GM23338 (cell line): ENCODE measurements around the gene NDUFA12. TPM values are rescaled to one million over a fixed set of nuclear protein-coding genes. Genes with fewer than 3 reads are reported as not detected.

Experiments
- ATAC-seq: fragments of 200-7000 bp; cut with Tn5 transposase; 3 replicates; pipeline ENCODE4 v1.9.1; 2020
- DNase-seq: peaks from one replicate; pipeline ENCODE4 v3.0.0-alpha.2; 2015; ENCODE audit warnings: low spot score
- H2AFZ ChIP-seq: fragments of 200-600 bp; sonication (generic); 2 replicates; pipeline ENCODE4 v1.8.0; 2016; ENCODE audit warnings: antibody characterized with exemption, mild to moderate bottlenecking, moderate library complexity
- H3F3A ChIP-seq: fragments of 200-600 bp; sonication (generic); replicated peaks from 2 replicates; pipeline ENCODE4 v1.8.0; 2017; ENCODE audit warnings: antibody characterized with exemption, mixed run types, low read depth
- H3K27ac ChIP-seq: fragments of 200-600 bp; sonication (generic); 2 replicates; pipeline ENCODE4 v1.6.1; 2016; ENCODE audit warnings: low read depth
- H3K27me3 ChIP-seq: fragments of 200-600 bp; sonication (generic); 2 replicates; pipeline ENCODE4 v1.8.0; 2016; ENCODE audit warnings: mild to moderate bottlenecking, mixed run types, moderate library complexity; ENCODE audit not compliant: insufficient read depth
- H3K36me3 ChIP-seq: fragments of 200-600 bp; sonication (generic); 2 replicates; pipeline ENCODE4 v1.8.0; 2016; ENCODE audit warnings: mild to moderate bottlenecking; ENCODE audit not compliant: insufficient read depth
- H3K4me1 ChIP-seq: fragments of 200-600 bp; sonication (generic); 2 replicates; pipeline ENCODE4 v1.8.0; 2016; ENCODE audit warnings: mild to moderate bottlenecking, moderate library complexity; ENCODE audit not compliant: insufficient read depth
- H3K4me2 ChIP-seq: fragments of 200-600 bp; sonication (generic); 2 replicates; pipeline ENCODE4 v1.7.1; 2017; ENCODE audit warnings: mixed run types
- H3K4me3 ChIP-seq: fragments of 200-600 bp; sonication (generic); 2 replicates; pipeline ENCODE4 v1.6.1; 2016; ENCODE audit warnings: mixed run types
- H3K79me2 ChIP-seq: fragments of 200-600 bp; sonication (generic); replicated peaks from 2 replicates; pipeline ENCODE4 v1.8.0; 2017; ENCODE audit warnings: mild to moderate bottlenecking; ENCODE audit not compliant: insufficient read depth
- H3K9me2 ChIP-seq: fragments of 200-600 bp; sonication (generic); 2 replicates; pipeline ENCODE4 v1.8.0; 2017; ENCODE audit not compliant: insufficient read depth
- H4K20me1 ChIP-seq: fragments of 200-600 bp; sonication (generic); replicated peaks from 2 replicates; pipeline ENCODE4 v1.8.0; 2017; ENCODE audit warnings: mild to moderate bottlenecking; ENCODE audit not compliant: insufficient read depth
- H3K27ac Mint-ChIP-seq: 2 replicates; pipeline ENCODE4 v1.8.0; 2020; ENCODE audit warnings: inconsistent platforms, mild to moderate bottlenecking, moderate library complexity, mixed read lengths
- H3K27me3 Mint-ChIP-seq: 3 replicates; pipeline ENCODE4 v1.8.0; 2022; ENCODE audit warnings: low read depth, mild to moderate bottlenecking, moderate library complexity, mixed read lengths, inconsistent platforms; ENCODE audit not compliant: insufficient read depth, poor library complexity
- H3K36me3 Mint-ChIP-seq: 3 replicates; pipeline ENCODE4 v1.8.0; 2021; ENCODE audit warnings: low read depth, mild to moderate bottlenecking, inconsistent platforms, moderate library complexity, mixed read lengths
- H3K4me1 Mint-ChIP-seq: 3 replicates; pipeline ENCODE4 v1.8.0; 2020; ENCODE audit warnings: mild to moderate bottlenecking, inconsistent platforms, mixed read lengths
- H3K4me3 Mint-ChIP-seq: 3 replicates; pipeline ENCODE4 v1.8.0; 2021; ENCODE audit warnings: moderate library complexity, mild to moderate bottlenecking, inconsistent platforms, mixed read lengths
- H3K9me3 Mint-ChIP-seq: 3 replicates; pipeline ENCODE4 v1.8.0; 2020; ENCODE audit warnings: moderate library complexity, mild to moderate bottlenecking, inconsistent platforms, mixed read lengths
- CREB1 ChIP-seq: fragments of 250-450 bp; sonication (Bioruptor Pico); IDR thresholded peaks from 2 replicates; pipeline ENCODE4 v1.5.0; 2020; ENCODE audit warnings: low read depth, mild to moderate bottlenecking, moderate library complexity
- EZH2 ChIP-seq: fragments of 200-600 bp; sonication (generic); IDR thresholded peaks from one replicate; pipeline ENCODE4 v1.8.0; 2017; ENCODE audit warnings: antibody characterized with exemption, mild to moderate bottlenecking, low read depth; ENCODE audit not compliant: unreplicated experiment
- EZH2phosphoT487 ChIP-seq: fragments of 200-600 bp; sonication (generic); IDR thresholded peaks from one replicate; pipeline ENCODE4 v1.8.1; 2018; ENCODE audit warnings: antibody characterized with exemption; ENCODE audit not compliant: unreplicated experiment
- POLR2AphosphoS5 ChIP-seq: IDR thresholded peaks from 2 replicates; pipeline ENCODE4 v1.6.1; 2016; ENCODE audit warnings: antibody characterized with exemption, low read depth
- STAT1 ChIP-seq: IDR thresholded peaks from one replicate; pipeline ENCODE4 v1.6.1; 2016; ENCODE audit warnings: antibody characterized with exemption; ENCODE audit not compliant: unreplicated experiment
- ZNF331 ChIP-seq: fragments of 250-450 bp; sonication (Bioruptor Pico); IDR thresholded peaks from 2 replicates; pipeline ENCODE4 v1.5.0; 2020; ENCODE audit warnings: low read depth, mild to moderate bottlenecking, moderate library complexity
- polyA plus RNA-seq: library from polyadenylated mRNA; unstranded; fragments of >200 nt; fragmentation: Nextera tagmentation; extraction: Ambion mirVana; gene quantifications from 2 replicates; pipeline ENCODE4 v1.2.1, GENCODE V29; 2016
- total RNA-seq: library from RNA; depleted of rRNA; stranded (reverse); fragments of >200 nt; shearing (Covaris generic); gene quantifications from 2 replicates; pipeline ENCODE4 v1.2.3, GENCODE V29; 2014
- TF ChIP-seq, protein P1 (sequence below), 2 experiments: fragments of 200-600 bp in 1 of 2; sonication (generic) in 1 of 2; conservative IDR thresholded peaks; 2 replicates each; pipeline versions ENCODE4 v1.5.1 to v1.6.1; 2016 to 2017; ENCODE audit warnings: antibody characterized with exemption in 2 of 2, low read depth in 2 of 2, mild to moderate bottlenecking in 2 of 2, moderate library complexity in 1 of 2
- TF ChIP-seq, protein P2 (sequence below): IDR thresholded peaks from one replicate; pipeline ENCODE4 v1.6.1; 2018; ENCODE audit warnings: antibody characterized with exemption; ENCODE audit not compliant: unreplicated experiment
- TF ChIP-seq, protein P3 (sequence below): fragments of 250-450 bp; sonication (Bioruptor Pico); IDR thresholded peaks from 2 replicates; pipeline ENCODE4 v1.5.0; 2020; ENCODE audit warnings: mild to moderate bottlenecking, moderate library complexity
- TF ChIP-seq, protein P4 (sequence below): IDR thresholded peaks from 2 replicates; pipeline ENCODE4 v1.6.1; 2016; ENCODE audit warnings: antibody characterized with exemption

NDUFA12 gene
- total and polyA plus RNA-seq, 2 experiments from 2014 or later = 84.9 to 386 TPM

DNA sequence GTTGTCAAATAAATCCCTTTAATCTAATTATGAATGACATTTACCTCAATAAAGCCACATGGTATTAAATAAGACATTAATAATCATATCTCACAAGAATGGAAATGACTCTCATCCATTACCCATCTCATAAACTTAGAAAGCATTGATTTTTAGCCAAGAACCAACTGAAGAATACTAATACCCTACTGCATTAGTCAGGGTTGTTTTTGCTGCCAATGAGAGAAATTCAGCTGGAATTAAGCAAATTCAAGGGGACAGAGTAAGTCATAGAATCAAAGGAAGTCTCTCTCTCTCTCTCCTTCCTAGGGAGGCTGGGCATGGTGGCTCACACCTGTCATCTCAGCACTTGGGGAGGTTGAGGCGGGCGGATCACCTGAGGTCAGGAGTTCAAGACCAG is 41.6 kb downstream of the NDUFA12 start (continued):
- TF ChIP-seq, protein P1, sequence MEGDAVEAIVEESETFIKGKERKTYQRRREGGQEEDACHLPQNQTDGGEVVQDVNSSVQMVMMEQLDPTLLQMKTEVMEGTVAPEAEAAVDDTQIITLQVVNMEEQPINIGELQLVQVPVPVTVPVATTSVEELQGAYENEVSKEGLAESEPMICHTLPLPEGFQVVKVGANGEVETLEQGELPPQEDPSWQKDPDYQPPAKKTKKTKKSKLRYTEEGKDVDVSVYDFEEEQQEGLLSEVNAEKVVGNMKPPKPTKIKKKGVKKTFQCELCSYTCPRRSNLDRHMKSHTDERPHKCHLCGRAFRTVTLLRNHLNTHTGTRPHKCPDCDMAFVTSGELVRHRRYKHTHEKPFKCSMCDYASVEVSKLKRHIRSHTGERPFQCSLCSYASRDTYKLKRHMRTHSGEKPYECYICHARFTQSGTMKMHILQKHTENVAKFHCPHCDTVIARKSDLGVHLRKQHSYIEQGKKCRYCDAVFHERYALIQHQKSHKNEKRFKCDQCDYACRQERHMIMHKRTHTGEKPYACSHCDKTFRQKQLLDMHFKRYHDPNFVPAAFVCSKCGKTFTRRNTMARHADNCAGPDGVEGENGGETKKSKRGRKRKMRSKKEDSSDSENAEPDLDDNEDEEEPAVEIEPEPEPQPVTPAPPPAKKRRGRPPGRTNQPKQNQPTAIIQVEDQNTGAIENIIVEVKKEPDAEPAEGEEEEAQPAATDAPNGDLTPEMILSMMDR (conservative IDR thresholded peaks at IDR 0.05; ENCODE audit: low read depth in 2 of 2) = no peak
- TF ChIP-seq ZNF331 (CRISPR knock-in tag) (no peak), EZH2 (no peak)

DNA sequence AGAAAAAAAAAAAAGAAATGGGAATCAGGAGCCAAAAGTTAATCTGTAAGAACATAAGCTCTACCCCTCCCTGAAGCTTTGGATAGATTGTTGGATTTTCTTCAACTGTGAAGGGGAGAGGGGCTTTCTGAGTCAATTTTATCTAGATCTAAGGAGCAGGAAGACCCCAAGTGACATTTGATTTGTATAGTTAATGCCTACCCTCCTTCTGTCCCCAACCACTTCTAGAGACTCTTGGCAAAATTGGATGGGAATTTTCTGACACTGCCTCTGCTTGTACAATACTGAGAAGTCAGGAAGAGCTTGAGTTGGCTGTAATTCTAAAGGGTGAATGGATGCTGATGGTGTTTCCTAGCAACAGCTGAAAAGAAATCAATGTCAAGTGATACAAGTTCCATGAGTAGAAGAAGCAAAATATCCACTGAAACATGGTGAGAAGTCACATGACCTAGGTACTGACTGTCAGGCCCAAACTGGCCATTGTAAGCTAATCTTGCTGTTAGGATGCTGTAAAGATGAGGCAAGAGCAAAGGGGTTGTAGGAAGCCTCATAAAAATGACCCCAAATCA is 42.2 kb downstream of the NDUFA12 start:
- Histone ChIP-seq H2AFZ (no peak overlapping the region), H3K4me1 (no peaks in the 10 kb centered on the region), H3K27ac (no peak overlapping the region), H3K4me2 (no peak overlapping the region), H3K36me3 (no peaks in the 10 kb centered on the region), H3K27me3 (no peaks in the 10 kb centered on the region), H3K79me2 (no peaks in the 10 kb centered on the region), H3K9me2 (peaks cover 1% of the 10 kb centered on the region; the same call in 1 of the 2 replicates), H4K20me1 (no peaks in the 10 kb centered on the region), H3K4me3 (no peak overlapping the region), H3F3A (no peaks in the 10 kb centered on the region)
- H3K4me1 Mint-ChIP-seq = no peaks in the 10 kb centered on the region
- ATAC-seq (no peak), DNase-seq (no peak)
- no peak overlapping the region for H3K27ac Mint-ChIP-seq
- H3K36me3 Mint-ChIP-seq = no peaks in the 10 kb centered on the region
- no peaks in the 10 kb centered on the region for H3K9me3 Mint-ChIP-seq
- no peak overlapping the region for H3K4me3 Mint-ChIP-seq
- no peaks in the 10 kb centered on the region for H3K27me3 Mint-ChIP-seq
- TF ChIP-seq CREB1 (no peak), STAT1 (no peak), EZH2phosphoT487 (no peak), EZH2 (no peak), POLR2AphosphoS5 (no peak), ZNF331 (CRISPR knock-in tag) (no peak)
- TF ChIP-seq, protein P2, sequence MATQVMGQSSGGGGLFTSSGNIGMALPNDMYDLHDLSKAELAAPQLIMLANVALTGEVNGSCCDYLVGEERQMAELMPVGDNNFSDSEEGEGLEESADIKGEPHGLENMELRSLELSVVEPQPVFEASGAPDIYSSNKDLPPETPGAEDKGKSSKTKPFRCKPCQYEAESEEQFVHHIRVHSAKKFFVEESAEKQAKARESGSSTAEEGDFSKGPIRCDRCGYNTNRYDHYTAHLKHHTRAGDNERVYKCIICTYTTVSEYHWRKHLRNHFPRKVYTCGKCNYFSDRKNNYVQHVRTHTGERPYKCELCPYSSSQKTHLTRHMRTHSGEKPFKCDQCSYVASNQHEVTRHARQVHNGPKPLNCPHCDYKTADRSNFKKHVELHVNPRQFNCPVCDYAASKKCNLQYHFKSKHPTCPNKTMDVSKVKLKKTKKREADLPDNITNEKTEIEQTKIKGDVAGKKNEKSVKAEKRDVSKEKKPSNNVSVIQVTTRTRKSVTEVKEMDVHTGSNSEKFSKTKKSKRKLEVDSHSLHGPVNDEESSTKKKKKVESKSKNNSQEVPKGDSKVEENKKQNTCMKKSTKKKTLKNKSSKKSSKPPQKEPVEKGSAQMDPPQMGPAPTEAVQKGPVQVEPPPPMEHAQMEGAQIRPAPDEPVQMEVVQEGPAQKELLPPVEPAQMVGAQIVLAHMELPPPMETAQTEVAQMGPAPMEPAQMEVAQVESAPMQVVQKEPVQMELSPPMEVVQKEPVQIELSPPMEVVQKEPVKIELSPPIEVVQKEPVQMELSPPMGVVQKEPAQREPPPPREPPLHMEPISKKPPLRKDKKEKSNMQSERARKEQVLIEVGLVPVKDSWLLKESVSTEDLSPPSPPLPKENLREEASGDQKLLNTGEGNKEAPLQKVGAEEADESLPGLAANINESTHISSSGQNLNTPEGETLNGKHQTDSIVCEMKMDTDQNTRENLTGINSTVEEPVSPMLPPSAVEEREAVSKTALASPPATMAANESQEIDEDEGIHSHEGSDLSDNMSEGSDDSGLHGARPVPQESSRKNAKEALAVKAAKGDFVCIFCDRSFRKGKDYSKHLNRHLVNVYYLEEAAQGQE = no peak
- TF ChIP-seq, protein P3, sequence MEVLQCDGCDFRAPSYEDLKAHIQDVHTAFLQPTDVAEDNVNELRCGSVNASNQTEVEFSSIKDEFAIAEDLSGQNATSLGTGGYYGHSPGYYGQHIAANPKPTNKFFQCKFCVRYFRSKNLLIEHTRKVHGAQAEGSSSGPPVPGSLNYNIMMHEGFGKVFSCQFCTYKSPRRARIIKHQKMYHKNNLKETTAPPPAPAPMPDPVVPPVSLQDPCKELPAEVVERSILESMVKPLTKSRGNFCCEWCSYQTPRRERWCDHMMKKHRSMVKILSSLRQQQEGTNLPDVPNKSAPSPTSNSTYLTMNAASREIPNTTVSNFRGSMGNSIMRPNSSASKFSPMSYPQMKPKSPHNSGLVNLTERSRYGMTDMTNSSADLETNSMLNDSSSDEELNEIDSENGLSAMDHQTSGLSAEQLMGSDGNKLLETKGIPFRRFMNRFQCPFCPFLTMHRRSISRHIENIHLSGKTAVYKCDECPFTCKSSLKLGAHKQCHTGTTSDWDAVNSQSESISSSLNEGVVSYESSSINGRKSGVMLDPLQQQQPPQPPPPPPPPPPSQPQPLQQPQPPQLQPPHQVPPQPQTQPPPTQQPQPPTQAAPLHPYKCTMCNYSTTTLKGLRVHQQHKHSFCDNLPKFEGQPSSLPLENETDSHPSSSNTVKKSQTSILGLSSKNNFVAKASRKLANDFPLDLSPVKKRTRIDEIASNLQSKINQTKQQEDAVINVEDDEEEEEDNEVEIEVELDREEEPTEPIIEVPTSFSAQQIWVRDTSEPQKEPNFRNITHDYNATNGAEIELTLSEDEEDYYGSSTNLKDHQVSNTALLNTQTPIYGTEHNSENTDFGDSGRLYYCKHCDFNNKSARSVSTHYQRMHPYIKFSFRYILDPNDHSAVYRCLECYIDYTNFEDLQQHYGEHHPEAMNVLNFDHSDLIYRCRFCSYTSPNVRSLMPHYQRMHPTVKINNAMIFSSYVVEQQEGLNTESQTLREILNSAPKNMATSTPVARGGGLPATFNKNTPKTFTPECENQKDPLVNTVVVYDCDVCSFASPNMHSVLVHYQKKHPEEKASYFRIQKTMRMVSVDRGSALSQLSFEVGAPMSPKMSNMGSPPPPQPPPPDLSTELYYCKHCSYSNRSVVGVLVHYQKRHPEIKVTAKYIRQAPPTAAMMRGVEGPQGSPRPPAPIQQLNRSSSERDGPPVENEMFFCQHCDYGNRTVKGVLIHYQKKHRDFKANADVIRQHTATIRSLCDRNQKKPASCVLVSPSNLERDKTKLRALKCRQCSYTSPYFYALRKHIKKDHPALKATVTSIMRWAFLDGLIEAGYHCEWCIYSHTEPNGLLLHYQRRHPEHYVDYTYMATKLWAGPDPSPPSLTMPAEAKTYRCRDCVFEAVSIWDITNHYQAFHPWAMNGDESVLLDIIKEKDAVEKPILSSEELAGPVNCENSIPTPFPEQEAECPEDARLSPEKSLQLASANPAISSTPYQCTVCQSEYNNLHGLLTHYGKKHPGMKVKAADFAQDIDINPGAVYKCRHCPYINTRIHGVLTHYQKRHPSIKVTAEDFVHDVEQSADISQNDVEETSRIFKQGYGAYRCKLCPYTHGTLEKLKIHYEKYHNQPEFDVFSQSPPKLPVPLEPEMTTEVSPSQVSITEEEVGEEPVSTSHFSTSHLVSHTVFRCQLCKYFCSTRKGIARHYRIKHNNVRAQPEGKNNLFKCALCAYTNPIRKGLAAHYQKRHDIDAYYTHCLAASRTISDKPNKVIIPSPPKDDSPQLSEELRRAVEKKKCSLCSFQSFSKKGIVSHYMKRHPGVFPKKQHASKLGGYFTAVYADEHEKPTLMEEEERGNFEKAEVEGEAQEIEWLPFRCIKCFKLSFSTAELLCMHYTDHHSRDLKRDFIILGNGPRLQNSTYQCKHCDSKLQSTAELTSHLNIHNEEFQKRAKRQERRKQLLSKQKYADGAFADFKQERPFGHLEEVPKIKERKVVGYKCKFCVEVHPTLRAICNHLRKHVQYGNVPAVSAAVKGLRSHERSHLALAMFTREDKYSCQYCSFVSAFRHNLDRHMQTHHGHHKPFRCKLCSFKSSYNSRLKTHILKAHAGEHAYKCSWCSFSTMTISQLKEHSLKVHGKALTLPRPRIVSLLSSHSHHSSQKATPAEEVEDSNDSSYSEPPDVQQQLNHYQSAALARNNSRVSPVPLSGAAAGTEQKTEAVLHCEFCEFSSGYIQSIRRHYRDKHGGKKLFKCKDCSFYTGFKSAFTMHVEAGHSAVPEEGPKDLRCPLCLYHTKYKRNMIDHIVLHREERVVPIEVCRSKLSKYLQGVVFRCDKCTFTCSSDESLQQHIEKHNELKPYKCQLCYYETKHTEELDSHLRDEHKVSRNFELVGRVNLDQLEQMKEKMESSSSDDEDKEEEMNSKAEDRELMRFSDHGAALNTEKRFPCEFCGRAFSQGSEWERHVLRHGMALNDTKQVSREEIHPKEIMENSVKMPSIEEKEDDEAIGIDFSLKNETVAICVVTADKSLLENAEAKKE = no peak
- TF ChIP-seq, protein P4, sequence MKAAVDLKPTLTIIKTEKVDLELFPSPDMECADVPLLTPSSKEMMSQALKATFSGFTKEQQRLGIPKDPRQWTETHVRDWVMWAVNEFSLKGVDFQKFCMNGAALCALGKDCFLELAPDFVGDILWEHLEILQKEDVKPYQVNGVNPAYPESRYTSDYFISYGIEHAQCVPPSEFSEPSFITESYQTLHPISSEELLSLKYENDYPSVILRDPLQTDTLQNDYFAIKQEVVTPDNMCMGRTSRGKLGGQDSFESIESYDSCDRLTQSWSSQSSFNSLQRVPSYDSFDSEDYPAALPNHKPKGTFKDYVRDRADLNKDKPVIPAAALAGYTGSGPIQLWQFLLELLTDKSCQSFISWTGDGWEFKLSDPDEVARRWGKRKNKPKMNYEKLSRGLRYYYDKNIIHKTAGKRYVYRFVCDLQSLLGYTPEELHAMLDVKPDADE = no peak
